HEK293 (cell line): Measurements from ENCODE around the gene RAB5A.
A peak's percentile ranks its signal among the peaks of the same experiment; 100 is the strongest.

ENCODE experiments used
- GLI2 ChIP-seq: fragments of 450-650 bp; formaldehyde crosslinking; IDR thresholded peaks from 2 replicates; pipeline ENCODE4; 2017; ENCODE audit warnings: missing biosample characterization, missing genetic modification characterization, low read depth, borderline replicate concordance
- GLI4 ChIP-seq: fragments of 450-650 bp; formaldehyde crosslinking; IDR thresholded peaks from 2 replicates; pipeline ENCODE4 v1.5.1; 2016; ENCODE audit warnings: missing biosample characterization, missing genetic modification characterization
- HOXA7 ChIP-seq: sonication (generic); formaldehyde crosslinking; IDR thresholded peaks from 2 replicates; pipeline ENCODE4 v1.8.1; 2022; ENCODE audit warnings: missing genetic modification reagents, borderline replicate concordance
- HOXD13 ChIP-seq: sonication (generic); formaldehyde crosslinking; IDR thresholded peaks from 2 replicates; pipeline ENCODE4 v1.8.0; 2022; ENCODE audit warnings: missing genetic modification reagents, borderline replicate concordance
- KLF1 ChIP-seq: fragments of 450-650 bp; formaldehyde crosslinking; IDR thresholded peaks from 2 replicates; pipeline ENCODE4 v1.5.1; 2016; ENCODE audit warnings: missing biosample characterization, missing genetic modification characterization
- PRDM10 ChIP-seq: fragments of 450-650 bp; formaldehyde crosslinking; IDR thresholded peaks from 2 replicates; pipeline ENCODE4 v1.5.1; 2016; ENCODE audit warnings: missing biosample characterization, missing genetic modification characterization
- SP2 ChIP-seq: fragments of 450-650 bp; formaldehyde crosslinking; IDR thresholded peaks from 2 replicates; pipeline ENCODE4 v1.5.1; 2016; ENCODE audit warnings: missing biosample characterization, missing genetic modification characterization
- YY1 ChIP-seq: fragments of 450-650 bp; formaldehyde crosslinking; IDR thresholded peaks from 2 replicates; pipeline ENCODE4 v1.5.1; 2018; ENCODE audit warnings: missing biosample characterization, missing genetic modification characterization
- ZBTB21 ChIP-seq: fragments of 450-650 bp; formaldehyde crosslinking; IDR thresholded peaks from 2 replicates; pipeline ENCODE4 v1.5.1; 2017; ENCODE audit warnings: missing biosample characterization, missing genetic modification characterization
- ZEB2 ChIP-seq: fragments of 450-650 bp; formaldehyde crosslinking; IDR thresholded peaks from 2 replicates; pipeline ENCODE4 v1.5.1; 2016; ENCODE audit warnings: missing biosample characterization, missing genetic modification characterization
- ZFHX2 ChIP-seq: fragments of 450-650 bp; formaldehyde crosslinking; conservative IDR thresholded peaks from 2 replicates; pipeline ENCODE4 v1.5.1; 2016; ENCODE audit warnings: missing biosample characterization, missing genetic modification characterization
- ZFP41 ChIP-seq: fragments of 450-650 bp; formaldehyde crosslinking; IDR thresholded peaks from 2 replicates; pipeline ENCODE4 v1.5.1; 2016; ENCODE audit warnings: missing biosample characterization, missing genetic modification characterization, borderline replicate concordance
- ZNF121 ChIP-seq: fragments of 450-650 bp; formaldehyde crosslinking; IDR thresholded peaks from 2 replicates; pipeline ENCODE4 v1.5.1; 2016; ENCODE audit warnings: missing biosample characterization, missing genetic modification characterization
- ZNF16 ChIP-seq: fragments of 450-650 bp; formaldehyde crosslinking; IDR thresholded peaks from 2 replicates; pipeline ENCODE4 v1.5.1; 2016; ENCODE audit warnings: low read depth, missing biosample characterization, missing genetic modification characterization
- ZNF221 ChIP-seq: fragments of 450-650 bp; formaldehyde crosslinking; IDR thresholded peaks from 2 replicates; pipeline ENCODE4 v1.5.1; 2017; ENCODE audit warnings: missing biosample characterization, missing genetic modification characterization, borderline replicate concordance
- ZNF23 ChIP-seq: fragments of 450-650 bp; formaldehyde crosslinking; IDR thresholded peaks from 2 replicates; pipeline ENCODE4 v1.5.1; 2016; ENCODE audit warnings: missing biosample characterization, missing genetic modification characterization, borderline replicate concordance
- ZNF266 ChIP-seq: fragments of 450-650 bp; formaldehyde crosslinking; IDR thresholded peaks from 2 replicates; pipeline ENCODE4 v1.5.1; 2016; ENCODE audit warnings: missing biosample characterization, missing genetic modification characterization, low read depth
- ZNF274 ChIP-seq, 2 experiments: fragments of 200-500 bp in 1 of 2; fragments of 450-650 bp in 1 of 2; sonication (Bioruptor generic) in 1 of 2; formaldehyde crosslinking in 1 of 2; IDR thresholded peaks; 2 replicates each; pipeline versions ENCODE4 v1.5.1 to v1.6.1; 2014 to 2016; ENCODE audit warnings: borderline replicate concordance in 1 of 2, inconsistent platforms in 1 of 2, low read length in 1 of 2, missing biosample characterization in 1 of 2, missing genetic modification characterization in 1 of 2
- ZNF37A ChIP-seq: fragments of 450-650 bp; IDR thresholded peaks from 2 replicates; pipeline ENCODE4 v1.5.1; 2018; ENCODE audit warnings: missing biosample characterization, missing genetic modification characterization
- ZNF423 ChIP-seq: fragments of 450-650 bp; formaldehyde crosslinking; IDR thresholded peaks from 2 replicates; pipeline ENCODE4 v1.5.1; 2016; ENCODE audit warnings: missing biosample characterization, missing genetic modification characterization
- ZNF488 ChIP-seq: fragments of 450-650 bp; formaldehyde crosslinking; IDR thresholded peaks from 2 replicates; pipeline ENCODE4 v1.5.1; 2016; ENCODE audit warnings: missing biosample characterization, missing genetic modification characterization
- ZNF501 ChIP-seq: fragments of 450-650 bp; formaldehyde crosslinking; IDR thresholded peaks from 2 replicates; pipeline ENCODE4 v1.5.1; 2016; ENCODE audit warnings: missing biosample characterization, missing genetic modification characterization
- ZNF555 ChIP-seq: fragments of 450-650 bp; formaldehyde crosslinking; conservative IDR thresholded peaks from 2 replicates; pipeline ENCODE4 v1.5.1; 2017; ENCODE audit warnings: missing biosample characterization, mild to moderate bottlenecking, missing genetic modification characterization, inconsistent platforms
- ZNF558 ChIP-seq: fragments of 450-650 bp; formaldehyde crosslinking; IDR thresholded peaks from 2 replicates; pipeline ENCODE4 v1.5.1; 2016; ENCODE audit warnings: missing biosample characterization, missing genetic modification characterization
- ZNF600 ChIP-seq: fragments of 450-650 bp; formaldehyde crosslinking; IDR thresholded peaks from 2 replicates; pipeline ENCODE4 v1.5.1; 2016; ENCODE audit warnings: missing biosample characterization, missing genetic modification characterization
- ZNF610 ChIP-seq: fragments of 450-650 bp; formaldehyde crosslinking; IDR thresholded peaks from 2 replicates; pipeline ENCODE4 v1.5.1; 2016; ENCODE audit warnings: missing biosample characterization, missing genetic modification characterization, borderline replicate concordance
- ZNF624 ChIP-seq: fragments of 450-650 bp; formaldehyde crosslinking; IDR thresholded peaks from 2 replicates; pipeline ENCODE4 v1.5.1; 2017; ENCODE audit warnings: missing biosample characterization, missing genetic modification characterization
- ZNF670 ChIP-seq: fragments of 450-650 bp; formaldehyde crosslinking; IDR thresholded peaks from 2 replicates; pipeline ENCODE4 v1.5.1; 2016; ENCODE audit warnings: missing biosample characterization, missing genetic modification characterization, low read depth
- ZNF777 ChIP-seq: fragments of 450-650 bp; formaldehyde crosslinking; IDR thresholded peaks from 2 replicates; pipeline ENCODE4 v1.5.1; 2017; ENCODE audit warnings: missing biosample characterization, missing genetic modification characterization, borderline replicate concordance
- ZSCAN16 ChIP-seq: fragments of 450-650 bp; formaldehyde crosslinking; IDR thresholded peaks from 2 replicates; pipeline ENCODE4 v1.5.1; 2016; ENCODE audit warnings: missing biosample characterization, missing genetic modification characterization
- TF ChIP-seq, protein P1 (sequence below): fragments of 450-650 bp; formaldehyde crosslinking; IDR thresholded peaks from 2 replicates; pipeline ENCODE4 v1.5.1; 2016; ENCODE audit warnings: missing biosample characterization, missing genetic modification characterization
- TF ChIP-seq, protein P2 (sequence below): fragments of 450-650 bp; formaldehyde crosslinking; IDR thresholded peaks from 2 replicates; pipeline ENCODE4; 2016; ENCODE audit warnings: missing biosample characterization, missing genetic modification characterization

The RAB5A gene

GRCh38 chr3:19946832-19947548 lies at the start of gene RAB5A (continued):
- TF ChIP-seq ZNF670 = no peak
- TF ChIP-seq ZNF610 = peak; percentile 74; the same call in 1 of the 2 replicates
- TF ChIP-seq HOXA7 (CRISPR knock-in tag) = no peak
- TF ChIP-seq KLF1 (tag by site-specific recombination) = peak; percentile 88
- peak; percentile 53; the same call in 1 of the 2 replicates for TF ChIP-seq GLI4
- no peak for TF ChIP-seq ZNF121 (tag by site-specific recombination)
- peak; percentile 99 for TF ChIP-seq SP2 (tag by site-specific recombination)
- no peak for TF ChIP-seq ZNF37A (tag by site-specific recombination)
- TF ChIP-seq ZNF501 (tag by site-specific recombination) = 0 out of 2 replicates have a peak, but pooled peaks have one; percentile 65
- no peak for TF ChIP-seq ZNF777 (tag by site-specific recombination)
- TF ChIP-seq ZNF555 (tag by site-specific recombination) = no peak
- no peak for TF ChIP-seq ZNF488
- TF ChIP-seq ZNF221 = no peak
- TF ChIP-seq ZNF23 (tag by site-specific recombination) = no peak
- peak; percentile 86; the same call in 1 of the 2 replicates for TF ChIP-seq YY1
- TF ChIP-seq ZNF624 = no peak
- TF ChIP-seq, protein P1, sequence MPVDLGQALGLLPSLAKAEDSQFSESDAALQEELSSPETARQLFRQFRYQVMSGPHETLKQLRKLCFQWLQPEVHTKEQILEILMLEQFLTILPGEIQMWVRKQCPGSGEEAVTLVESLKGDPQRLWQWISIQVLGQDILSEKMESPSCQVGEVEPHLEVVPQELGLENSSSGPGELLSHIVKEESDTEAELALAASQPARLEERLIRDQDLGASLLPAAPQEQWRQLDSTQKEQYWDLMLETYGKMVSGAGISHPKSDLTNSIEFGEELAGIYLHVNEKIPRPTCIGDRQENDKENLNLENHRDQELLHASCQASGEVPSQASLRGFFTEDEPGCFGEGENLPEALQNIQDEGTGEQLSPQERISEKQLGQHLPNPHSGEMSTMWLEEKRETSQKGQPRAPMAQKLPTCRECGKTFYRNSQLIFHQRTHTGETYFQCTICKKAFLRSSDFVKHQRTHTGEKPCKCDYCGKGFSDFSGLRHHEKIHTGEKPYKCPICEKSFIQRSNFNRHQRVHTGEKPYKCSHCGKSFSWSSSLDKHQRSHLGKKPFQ = no peak
- TF ChIP-seq ZEB2 = peak; percentile 93
- no peak for TF ChIP-seq ZNF558 (tag by site-specific recombination)
- no peak for TF ChIP-seq ZNF266 (tag by site-specific recombination)
- peak; percentile 71; the same call in 1 of the 2 replicates for TF ChIP-seq ZNF600 (tag by site-specific recombination)
- TF ChIP-seq ZFHX2 = no peak; the same call in 1 of the 2 replicates
- TF ChIP-seq HOXD13 (CRISPR knock-in tag) = no peak
- TF ChIP-seq GLI2 = no peak
- TF ChIP-seq ZNF16 (tag by site-specific recombination) = no peak
- TF ChIP-seq ZBTB21 = peak; percentile 97
- no peak for TF ChIP-seq ZFP41 (tag by site-specific recombination)
- TF ChIP-seq ZNF274 (IDR thresholded peaks at IDR 0.05; ENCODE audit: low read length) = no peak
- no peak for TF ChIP-seq ZNF274 (tag by site-specific recombination; IDR thresholded peaks at IDR 0.05; ENCODE audit: borderline replicate concordance)
- no peak for TF ChIP-seq ZNF423 (tag by site-specific recombination)
- TF ChIP-seq, protein P2, sequence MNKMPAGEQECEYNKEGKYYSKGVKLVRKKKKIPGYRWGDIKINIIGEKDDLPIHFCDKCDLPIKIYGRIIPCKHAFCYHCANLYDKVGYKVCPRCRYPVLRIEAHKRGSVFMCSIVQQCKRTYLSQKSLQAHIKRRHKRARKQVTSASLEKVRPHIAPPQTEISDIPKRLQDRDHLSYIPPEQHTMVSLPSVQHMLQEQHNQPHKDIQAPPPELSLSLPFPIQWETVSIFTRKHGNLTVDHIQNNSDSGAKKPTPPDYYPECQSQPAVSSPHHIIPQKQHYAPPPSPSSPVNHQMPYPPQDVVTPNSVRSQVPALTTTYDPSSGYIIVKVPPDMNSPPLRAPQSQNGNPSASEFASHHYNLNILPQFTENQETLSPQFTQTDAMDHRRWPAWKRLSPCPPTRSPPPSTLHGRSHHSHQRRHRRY (tag by site-specific recombination) = no peak
- no peak for TF ChIP-seq ZSCAN16 (tag by site-specific recombination)
- no peak; the same call in none of the 2 replicates for TF ChIP-seq PRDM10 (tag by site-specific recombination)
